Activated CD4-positive, alpha-beta T cell treated with anti-CD3 and anti-CD28 coated beads, Interleukin-2, amount 10 ng/mL, durations not matched to agents 7 days and 5 days (primary cell): Measurements from ENCODE around the gene UROC1. TPM values are rescaled to one million over a fixed set of nuclear protein-coding genes. Genes with fewer than 3 reads are reported as not detected.

Experiments
- CTCF ChIA-PET: fragments of 350-600 bp; sonication (Branson Sonifier 250); formaldehyde crosslinking; loops from one replicate; lab custom pipeline; 2021; ENCODE audit warnings: antibody characterized with exemption; lab: Charles Lee
- POLR2A ChIA-PET: fragments of 350-600 bp; sonication (Branson Sonifier 250); formaldehyde crosslinking; loops from one replicate; lab custom pipeline; 2021; ENCODE audit warnings: antibody characterized with exemption; lab: Charles Lee
- DNase-seq: peaks from one replicate; pipeline ENCODE4 v3.0.0-alpha.2; 2020
- H3K27ac Mint-ChIP-seq: one replicate; pipeline ENCODE4 v1.8.0; 2021; ENCODE audit warnings: mild to moderate bottlenecking, moderate library complexity, mixed read lengths
- H3K27me3 Mint-ChIP-seq: one replicate; pipeline ENCODE4 v1.8.0; 2021; ENCODE audit warnings: mixed read lengths
- H3K36me3 Mint-ChIP-seq: one replicate; pipeline ENCODE4 v1.8.0; 2021; ENCODE audit warnings: low read depth, mixed read lengths
- H3K4me1 Mint-ChIP-seq: one replicate; pipeline ENCODE4 v1.8.0; 2021; ENCODE audit warnings: mixed read lengths
- H3K4me3 Mint-ChIP-seq: one replicate; pipeline ENCODE4 v1.8.0; 2021; ENCODE audit warnings: mild to moderate bottlenecking, moderate library complexity, mixed read lengths
- H3K9me3 Mint-ChIP-seq: one replicate; pipeline ENCODE4 v1.8.0; 2021; ENCODE audit warnings: mixed read lengths
- total RNA-seq, 2 experiments: library from RNA; stranded (reverse); gene quantifications; one replicate each; pipeline ENCODE4 v1.2.3, GENCODE V29; 2021

The UROC1 gene
- total RNA-seq, 2 experiments from 2014 or later = not detected

DNA sequence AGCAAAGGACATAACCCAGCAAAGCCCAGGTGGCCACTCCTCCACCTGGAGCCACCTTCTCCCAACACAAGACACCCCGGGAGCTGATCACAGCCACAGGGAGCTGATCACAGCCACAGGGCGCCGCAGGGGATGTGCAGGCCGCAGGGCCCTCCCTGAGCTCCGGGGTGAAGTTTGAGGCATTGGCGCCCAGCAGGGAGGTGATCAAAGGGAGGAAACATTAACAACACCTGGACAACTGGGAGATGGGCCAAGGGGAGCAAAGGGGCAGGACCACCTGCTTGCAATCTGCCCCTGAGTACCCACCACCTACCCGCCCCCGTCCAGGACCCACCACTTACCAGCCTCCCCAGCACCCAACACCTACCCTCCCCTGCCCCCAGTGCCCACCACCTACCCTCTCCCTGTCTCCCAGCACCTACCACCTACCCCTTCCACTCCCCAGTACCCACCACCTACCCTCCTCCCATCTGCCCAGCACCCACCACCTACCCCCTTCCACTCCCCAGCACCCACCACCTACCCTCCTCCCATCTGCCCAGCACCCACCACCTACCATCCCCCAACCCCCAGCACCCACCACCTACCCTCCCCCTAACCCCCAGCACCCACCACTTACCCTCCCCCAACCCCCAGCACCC is 2.4 kb downstream of the UROC1 start:
- POLR2A ChIA-PET = no interaction called here
- Mint-ChIP-seq H3K9me3 (no peaks in the 10 kb centered on the region), H3K4me3 (no peak overlapping the region), H3K27ac (no peak overlapping the region), H3K36me3 (no peaks in the 10 kb centered on the region), H3K4me1 (no peaks in the 10 kb centered on the region), H3K27me3 (no peaks in the 10 kb centered on the region)
- CTCF ChIA-PET = no interaction called here
- no peak for DNase-seq

DNA sequence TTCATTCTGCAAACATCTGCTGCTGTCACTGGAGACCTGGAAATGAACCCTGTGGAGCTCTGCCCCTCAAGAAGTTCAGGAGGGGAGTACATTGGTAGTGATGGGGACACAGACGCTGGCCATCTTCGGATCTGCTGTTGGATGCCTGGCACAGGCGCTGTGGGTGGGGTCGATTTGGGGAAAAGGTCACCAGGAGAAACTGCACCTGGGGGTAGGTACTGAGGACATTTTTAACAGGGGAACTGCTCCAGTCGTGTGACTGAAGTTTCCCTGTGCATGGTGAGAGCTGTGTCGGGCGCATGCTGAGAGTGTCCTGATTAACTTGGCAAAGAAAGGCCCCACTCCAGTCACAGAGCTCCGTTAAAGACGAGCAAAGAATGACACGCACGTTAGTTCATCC is 3.4 kb downstream of the UROC1 start:
- DNase-seq = no peak
- Mint-ChIP-seq H3K9me3 (no peaks in the 10 kb centered on the region), H3K4me1 (no peaks in the 10 kb centered on the region), H3K27me3 (no peaks in the 10 kb centered on the region), H3K27ac (no peak overlapping the region), H3K36me3 (no peaks in the 10 kb centered on the region), H3K4me3 (no peak overlapping the region)
- ChIA-PET CTCF (no interaction called here), POLR2A (no interaction called here)

DNA sequence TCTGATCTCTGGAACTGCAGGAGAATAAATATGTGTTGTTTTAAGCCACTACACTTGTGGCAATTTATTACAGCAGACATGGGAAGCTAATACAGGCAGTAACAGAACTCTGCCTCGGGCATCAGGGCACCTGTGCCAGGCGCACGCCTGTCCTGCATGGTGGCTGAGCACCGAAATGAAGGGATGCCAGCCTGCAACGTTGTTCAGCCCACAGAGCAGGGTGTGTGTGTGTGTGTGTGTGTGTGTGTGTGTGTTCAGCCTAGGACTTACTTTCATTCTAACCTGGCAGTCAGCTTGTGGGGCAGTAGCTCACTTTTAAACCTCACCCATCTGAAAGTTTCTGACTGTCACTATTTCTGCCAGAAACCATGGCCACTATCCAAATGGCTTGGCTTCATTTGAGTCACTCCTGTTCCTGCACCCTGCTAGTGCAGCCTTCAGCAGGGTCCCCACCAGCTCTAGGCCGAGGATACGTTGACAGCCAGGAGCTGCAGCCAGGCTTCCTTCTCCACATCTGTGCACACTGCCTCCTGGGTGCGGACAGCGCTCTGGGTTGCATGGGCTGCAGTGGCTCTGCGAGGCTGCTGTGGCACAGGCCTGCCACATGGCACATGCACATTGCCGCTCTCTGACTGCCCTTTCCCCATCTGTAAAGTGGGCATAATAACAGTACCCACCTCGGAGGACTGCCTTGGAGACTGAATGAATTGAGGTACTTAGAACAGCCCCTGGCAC is 4.5 kb downstream of the UROC1 start:
- H3K4me3 Mint-ChIP-seq = no peak overlapping the region
- POLR2A ChIA-PET = no interaction called here
- no peak for DNase-seq
- H3K27me3 Mint-ChIP-seq = no peaks in the 10 kb centered on the region
- H3K9me3 Mint-ChIP-seq = no peaks in the 10 kb centered on the region
- H3K27ac Mint-ChIP-seq = no peak overlapping the region
- no peaks in the 10 kb centered on the region for H3K4me1 Mint-ChIP-seq
- CTCF ChIA-PET = interaction anchor here (1.1 kb wide), 1 partner anchor 33 kb away, joined by 3 read pairs; no protein-coding TSS in a partner anchor
- no peaks in the 10 kb centered on the region for H3K36me3 Mint-ChIP-seq

DNA sequence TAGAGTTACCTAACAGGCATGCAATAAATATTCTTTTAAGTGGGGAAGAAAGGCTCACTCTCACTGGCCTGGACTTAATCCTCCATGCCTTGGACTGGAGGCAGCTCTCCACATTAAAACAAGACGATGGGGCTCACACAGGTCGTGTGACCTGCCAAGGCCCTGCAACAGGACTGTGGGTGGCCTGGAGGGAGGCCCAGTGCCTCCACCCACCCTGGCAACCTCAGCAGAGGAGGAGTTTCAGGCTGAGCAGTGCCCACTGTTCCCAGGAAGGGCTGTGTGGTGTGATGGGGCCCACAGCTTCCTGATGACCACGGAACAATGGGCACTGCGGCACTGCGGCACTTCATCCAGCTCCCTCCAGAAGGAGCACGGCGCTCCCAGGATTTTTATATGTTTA is 5.5 kb downstream of the UROC1 start:
- Mint-ChIP-seq H3K27ac (no peak overlapping the region), H3K36me3 (no peaks in the 10 kb centered on the region), H3K27me3 (no peaks in the 10 kb centered on the region), H3K4me1 (no peaks in the 10 kb centered on the region), H3K4me3 (no peak overlapping the region), H3K9me3 (no peaks in the 10 kb centered on the region)
- POLR2A ChIA-PET = no interaction called here
- no peak for DNase-seq
- CTCF ChIA-PET = interaction anchor here (0.9 to 1.1 kb wide), 2 partner anchors 15 to 32 kb away, joined by 3 read pairs; no protein-coding TSS in a partner anchor

DNA sequence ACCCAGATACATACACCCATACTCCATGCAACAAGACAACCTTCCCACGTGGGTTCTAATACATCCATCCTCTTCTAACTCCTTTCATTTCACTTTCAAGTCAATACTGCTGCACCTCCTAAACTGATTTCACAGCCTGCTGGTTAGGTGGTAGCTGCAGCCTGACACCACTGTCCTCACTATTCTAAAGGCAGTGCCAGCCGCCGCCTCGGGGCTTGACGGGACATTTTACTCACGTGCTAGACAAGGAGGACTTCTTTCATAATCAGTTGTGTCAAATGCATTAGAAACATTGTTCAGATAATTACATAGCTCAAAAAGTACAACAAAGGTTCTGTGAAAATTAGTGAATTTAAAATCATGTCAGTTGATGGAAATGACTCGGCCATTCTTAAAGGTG is 6.3 kb downstream of the UROC1 start:
- CTCF ChIA-PET = interaction anchor here (0.9 kb wide), 1 partner anchor 15 kb away, joined by 3 read pairs; no protein-coding TSS in a partner anchor
- no peaks in the 10 kb centered on the region for H3K27me3 Mint-ChIP-seq
- H3K27ac Mint-ChIP-seq = no peak overlapping the region
- no peak for DNase-seq
- no peak overlapping the region for H3K4me3 Mint-ChIP-seq
- H3K4me1 Mint-ChIP-seq = no peaks in the 10 kb centered on the region
- no peaks in the 10 kb centered on the region for H3K36me3 Mint-ChIP-seq
- POLR2A ChIA-PET = no interaction called here
- H3K9me3 Mint-ChIP-seq = no peaks in the 10 kb centered on the region

DNA sequence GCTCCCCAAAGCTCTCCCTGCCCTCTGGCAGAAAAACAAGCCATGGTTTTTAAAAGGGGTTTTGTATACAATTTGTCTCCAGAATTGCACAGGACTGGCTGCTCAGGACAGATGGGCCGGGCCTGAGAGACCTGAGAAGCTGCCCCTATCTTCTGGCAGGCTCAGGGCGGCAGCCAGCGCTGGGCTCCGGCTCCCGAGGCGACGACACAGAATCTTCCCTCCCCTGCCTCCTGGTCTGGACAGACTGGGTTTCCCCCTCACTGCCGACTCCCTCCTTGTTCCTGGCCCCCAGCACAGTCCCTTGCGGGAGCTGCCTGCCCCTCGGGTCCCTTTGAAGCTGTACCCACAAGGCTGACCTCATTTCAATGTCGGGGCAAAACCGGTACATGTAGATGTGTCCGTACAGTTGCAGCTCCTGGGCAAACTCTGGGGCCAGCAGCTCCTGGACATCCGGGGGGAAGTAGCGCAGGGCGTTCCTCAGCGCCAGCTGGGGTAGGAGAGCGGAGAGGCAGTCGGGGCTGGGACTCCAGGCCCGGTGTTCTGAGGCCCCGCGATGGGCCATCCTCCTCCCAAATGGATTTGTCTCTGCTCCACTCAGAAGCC is 7.2 kb downstream of the UROC1 start:
- CTCF ChIA-PET = interaction anchor here (0.9 kb wide), 1 partner anchor 14 kb away, joined by 3 read pairs; no protein-coding TSS in a partner anchor
- Mint-ChIP-seq H3K4me3 (no peak overlapping the region), H3K27me3 (no peaks in the 10 kb centered on the region), H3K4me1 (no peaks in the 10 kb centered on the region), H3K9me3 (no peaks in the 10 kb centered on the region), H3K36me3 (no peaks in the 10 kb centered on the region), H3K27ac (no peak overlapping the region)
- DNase-seq = no peak
- POLR2A ChIA-PET = no interaction called here

DNA sequence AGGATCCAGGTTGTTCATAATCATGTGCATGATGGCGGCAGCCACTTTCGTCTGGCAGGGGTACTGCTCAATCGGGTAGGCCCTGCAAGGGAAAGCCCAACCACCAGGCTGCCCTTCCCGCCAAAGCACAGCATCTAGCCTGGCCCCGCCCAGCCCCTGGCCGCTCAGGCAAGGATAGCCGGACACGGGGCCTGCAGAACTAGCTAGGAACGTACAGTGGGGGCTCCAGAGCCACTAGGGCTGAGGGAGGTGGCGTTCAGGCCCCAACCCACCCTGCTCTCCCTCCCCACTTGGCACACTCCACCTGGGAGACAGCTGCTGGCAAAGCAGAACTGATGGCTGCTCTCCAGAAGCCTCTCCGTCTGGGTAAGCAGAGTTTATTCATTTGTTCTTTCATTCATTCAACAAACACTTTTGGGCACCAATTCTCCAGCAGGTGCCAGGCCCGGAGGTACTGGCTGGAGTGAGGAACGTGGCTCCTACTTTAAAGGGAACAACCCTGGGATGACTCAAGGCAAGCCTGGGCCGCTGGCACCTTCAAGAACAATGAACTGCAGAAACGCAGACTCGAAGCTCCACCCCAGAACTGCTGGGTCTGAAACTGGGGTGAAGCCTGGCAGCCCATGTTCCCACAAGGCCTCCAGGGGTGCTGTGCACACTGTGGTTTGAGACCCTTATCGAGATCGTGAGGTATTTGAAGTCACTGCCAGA is 7.8 kb downstream of the UROC1 start:
- no peak overlapping the region for H3K27ac Mint-ChIP-seq
- DNase-seq = no peak
- H3K36me3 Mint-ChIP-seq = no peaks in the 10 kb centered on the region
- H3K4me3 Mint-ChIP-seq = no peak overlapping the region
- ChIA-PET POLR2A (no interaction called here), CTCF (interaction anchor here (0.9 to 1.2 kb wide), 2 partner anchors 13 to 14 kb away, joined by 3 read pairs; no protein-coding TSS in a partner anchor)
- no peaks in the 10 kb centered on the region for H3K9me3 Mint-ChIP-seq
- H3K27me3 Mint-ChIP-seq = no peaks in the 10 kb centered on the region
- no peaks in the 10 kb centered on the region for H3K4me1 Mint-ChIP-seq

DNA sequence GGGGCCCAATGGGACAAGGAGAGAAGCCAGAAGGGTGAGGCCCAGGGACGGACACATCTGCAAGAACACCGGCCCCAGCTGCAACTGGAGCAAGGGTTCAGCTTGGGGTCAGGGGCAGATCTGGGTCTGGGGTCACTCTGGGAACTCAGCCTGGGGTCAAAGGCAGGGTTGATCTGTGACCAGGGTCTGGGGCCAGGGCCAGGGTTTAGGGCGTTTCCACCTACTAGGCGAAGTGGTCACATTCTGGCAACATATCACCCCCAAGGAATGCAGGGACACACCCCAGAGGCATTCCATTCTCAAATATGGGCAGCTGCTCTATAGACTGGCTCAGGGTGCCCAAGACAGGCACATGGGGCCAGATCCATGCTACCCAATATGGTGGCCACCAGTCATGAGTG is 9.0 kb downstream of the UROC1 start:
- DNase-seq = no peak
- Mint-ChIP-seq H3K27ac (no peak overlapping the region), H3K9me3 (no peaks in the 10 kb centered on the region), H3K36me3 (no peaks in the 10 kb centered on the region), H3K4me3 (no peak overlapping the region), H3K27me3 (no peaks in the 10 kb centered on the region), H3K4me1 (no peaks in the 10 kb centered on the region)
- CTCF ChIA-PET = interaction anchor here (1.2 kb wide), 1 partner anchor 14 kb away, joined by 3 read pairs; no protein-coding TSS in a partner anchor
- POLR2A ChIA-PET = no interaction called here

DNA sequence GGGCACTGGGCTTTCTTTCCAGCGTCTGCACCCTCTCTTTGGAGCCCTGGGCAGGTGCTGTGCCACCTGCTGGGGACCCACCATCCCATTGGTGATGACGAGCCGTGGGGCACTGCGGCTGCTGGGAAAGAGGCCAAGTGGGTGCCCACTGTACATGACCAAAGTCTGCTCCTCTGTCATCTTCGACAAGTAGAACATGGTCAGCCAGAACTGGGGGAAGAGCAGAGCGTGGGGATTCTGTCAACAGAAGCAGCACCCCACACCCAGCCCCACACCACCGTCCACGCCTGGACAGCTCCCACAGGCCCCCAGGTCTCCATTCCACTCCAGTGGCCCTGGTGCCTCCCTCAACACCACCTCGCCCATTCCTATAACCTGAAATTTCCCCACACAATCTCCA is 9.7 kb downstream of the UROC1 start:
- Mint-ChIP-seq H3K27me3 (no peaks in the 10 kb centered on the region), H3K4me3 (no peak overlapping the region), H3K27ac (no peak overlapping the region), H3K36me3 (no peaks in the 10 kb centered on the region), H3K9me3 (no peaks in the 10 kb centered on the region), H3K4me1 (no peaks in the 10 kb centered on the region)
- DNase-seq = no peak
- CTCF ChIA-PET = no interaction called here
- POLR2A ChIA-PET = no interaction called here

DNA sequence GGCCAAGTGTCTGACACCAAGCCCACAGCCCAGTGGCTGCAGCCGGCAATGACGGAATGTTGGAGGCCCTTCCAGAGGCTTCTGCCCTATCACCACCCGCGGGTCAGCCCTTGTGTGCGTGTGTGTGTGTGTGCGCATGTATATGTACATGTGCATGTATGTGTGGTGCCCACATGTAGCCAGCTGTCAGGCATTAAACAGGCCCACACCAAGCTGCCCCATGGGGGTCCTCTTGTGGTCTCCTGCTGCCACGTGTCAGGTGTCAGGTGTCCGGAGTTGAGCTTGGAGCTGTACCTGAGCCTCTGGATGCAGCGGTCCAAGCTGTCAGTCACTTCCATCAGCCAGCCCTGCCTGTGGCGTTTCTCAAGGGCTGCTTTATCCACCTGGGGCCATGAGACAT is 13.9 kb downstream of the UROC1 start:
- DNase-seq = no peak
- Mint-ChIP-seq H3K4me3 (no peak overlapping the region), H3K27me3 (no peaks in the 10 kb centered on the region), H3K4me1 (peaks cover 4% of the 10 kb centered on the region), H3K36me3 (no peaks in the 10 kb centered on the region), H3K9me3 (no peaks in the 10 kb centered on the region), H3K27ac (no peak overlapping the region)
- CTCF ChIA-PET = interaction anchor here (1.1 kb wide), 1 partner anchor 57 kb away, joined by 3 read pairs; no protein-coding TSS in a partner anchor
- POLR2A ChIA-PET = no interaction called here

DNA sequence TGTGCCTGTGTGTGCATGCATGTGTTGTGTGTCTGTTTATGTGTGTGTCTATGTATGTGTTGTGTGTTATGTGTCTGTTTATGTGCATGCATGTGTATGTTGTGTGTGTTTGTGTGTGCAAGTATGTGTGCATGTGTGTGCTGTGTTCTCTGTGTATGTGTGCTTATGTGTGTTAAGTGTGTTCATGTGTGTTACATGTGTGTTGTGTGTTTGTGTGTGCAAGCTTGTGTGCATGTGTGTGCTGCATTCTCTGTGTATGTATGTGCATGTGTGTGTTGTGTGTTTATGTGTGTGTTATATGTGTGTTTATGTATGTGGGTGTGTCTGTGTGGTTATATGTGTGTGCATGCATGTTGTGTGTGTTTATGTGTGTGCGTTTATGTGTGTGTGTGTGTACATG is 14.9 kb downstream of the UROC1 start:
- no peak overlapping the region for H3K27ac Mint-ChIP-seq
- ChIA-PET POLR2A (no interaction called here), CTCF (no interaction called here)
- DNase-seq = no peak
- no peaks in the 10 kb centered on the region for H3K36me3 Mint-ChIP-seq
- H3K9me3 Mint-ChIP-seq = no peaks in the 10 kb centered on the region
- peaks cover 5% of the 10 kb centered on the region for H3K4me1 Mint-ChIP-seq
- no peak overlapping the region for H3K4me3 Mint-ChIP-seq
- no peaks in the 10 kb centered on the region for H3K27me3 Mint-ChIP-seq

DNA sequence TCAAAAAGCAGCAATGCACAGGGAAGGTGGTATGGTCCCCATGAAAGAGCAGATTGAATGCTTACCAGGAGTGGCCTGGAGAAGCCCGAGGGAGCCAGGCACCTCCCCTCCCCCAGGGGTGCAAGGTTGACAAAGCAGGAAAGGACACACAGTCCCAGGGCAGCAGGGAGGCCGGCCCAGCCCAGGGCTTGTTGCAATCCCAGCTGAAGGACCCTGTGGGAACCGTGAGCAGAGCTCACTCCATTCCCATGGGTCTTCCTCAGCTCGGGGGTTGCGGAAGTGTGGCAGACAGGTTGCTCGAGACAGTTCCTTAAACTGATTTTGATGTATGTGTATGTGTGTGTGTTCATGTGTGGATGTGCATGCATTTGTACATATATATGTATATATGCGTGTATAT is 15.8 kb downstream of the UROC1 start:
- CTCF ChIA-PET = no interaction called here
- DNase-seq = no peak

DNA sequence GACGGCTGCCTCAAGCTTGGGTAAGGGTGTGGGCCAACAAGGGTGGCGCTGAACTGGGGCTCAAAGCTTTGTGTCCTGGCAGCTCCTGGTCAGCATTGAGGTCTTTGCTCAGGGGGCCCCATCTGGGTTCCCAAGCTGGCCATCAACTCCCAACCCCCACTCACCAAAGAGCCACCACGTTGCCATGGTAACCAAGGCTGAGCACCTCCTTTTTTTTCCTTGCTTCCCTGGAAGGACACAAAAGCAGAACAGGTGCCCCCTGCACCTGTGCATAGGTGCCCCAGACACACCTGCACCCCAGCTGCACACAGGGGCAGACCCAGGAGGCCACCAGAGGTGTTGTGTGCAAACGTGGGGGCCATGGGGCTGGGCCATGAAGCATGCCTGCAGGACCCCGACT is 16.5 kb downstream of the UROC1 start:
- Mint-ChIP-seq H3K4me1 (peaks cover 10% of the 10 kb centered on the region), H3K27ac (no peak overlapping the region), H3K9me3 (no peaks in the 10 kb centered on the region), H3K36me3 (no peaks in the 10 kb centered on the region), H3K4me3 (no peak overlapping the region), H3K27me3 (no peaks in the 10 kb centered on the region)
- ChIA-PET CTCF (no interaction called here), POLR2A (no interaction called here)
- DNase-seq = no peak

More for the DNA sequence above, 15.8 kb downstream of the UROC1 start:
- H3K9me3 Mint-ChIP-seq = no peaks in the 10 kb centered on the region
- no peaks in the 10 kb centered on the region for H3K36me3 Mint-ChIP-seq
- no peak overlapping the region for H3K4me3 Mint-ChIP-seq
- peaks cover 10% of the 10 kb centered on the region for H3K4me1 Mint-ChIP-seq
- no peaks in the 10 kb centered on the region for H3K27me3 Mint-ChIP-seq
- H3K27ac Mint-ChIP-seq = no peak overlapping the region
- POLR2A ChIA-PET = no interaction called here
